Measurements from ENCODE around the gene SREBF1. TPM values are rescaled to one million over a fixed set of nuclear protein-coding genes. Genes with fewer than 3 reads are reported as not detected.

SREBF1 gene
- total RNA-seq, 4 donors from 2014 or later: 118 to 226 (median 185) TPM

DNA sequence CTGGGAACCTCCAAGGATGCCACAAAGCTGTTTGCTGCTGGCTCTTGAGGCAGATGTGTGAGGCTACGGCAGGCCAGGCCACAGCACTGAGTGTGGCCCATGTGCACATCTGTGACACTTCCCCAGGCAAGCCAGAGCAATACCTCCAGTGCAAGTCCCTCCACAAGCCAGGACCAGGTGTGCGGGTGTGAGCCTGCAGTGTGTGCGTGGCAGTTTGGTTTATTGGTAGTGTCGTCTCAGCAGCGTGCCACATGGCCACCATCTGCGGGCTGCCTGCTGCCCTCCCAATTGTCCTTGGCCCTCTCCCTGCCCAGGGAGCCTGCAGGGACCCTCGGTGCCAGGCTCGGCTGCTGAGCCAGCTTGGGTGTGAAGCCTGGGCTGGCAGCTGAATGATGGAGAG lies 9.9 kb upstream of the SREBF1 start:
- no peak for TF ChIP-seq POLR2A (IDR thresholded peaks at IDR 0.05)
- TF ChIP-seq, protein P1, sequence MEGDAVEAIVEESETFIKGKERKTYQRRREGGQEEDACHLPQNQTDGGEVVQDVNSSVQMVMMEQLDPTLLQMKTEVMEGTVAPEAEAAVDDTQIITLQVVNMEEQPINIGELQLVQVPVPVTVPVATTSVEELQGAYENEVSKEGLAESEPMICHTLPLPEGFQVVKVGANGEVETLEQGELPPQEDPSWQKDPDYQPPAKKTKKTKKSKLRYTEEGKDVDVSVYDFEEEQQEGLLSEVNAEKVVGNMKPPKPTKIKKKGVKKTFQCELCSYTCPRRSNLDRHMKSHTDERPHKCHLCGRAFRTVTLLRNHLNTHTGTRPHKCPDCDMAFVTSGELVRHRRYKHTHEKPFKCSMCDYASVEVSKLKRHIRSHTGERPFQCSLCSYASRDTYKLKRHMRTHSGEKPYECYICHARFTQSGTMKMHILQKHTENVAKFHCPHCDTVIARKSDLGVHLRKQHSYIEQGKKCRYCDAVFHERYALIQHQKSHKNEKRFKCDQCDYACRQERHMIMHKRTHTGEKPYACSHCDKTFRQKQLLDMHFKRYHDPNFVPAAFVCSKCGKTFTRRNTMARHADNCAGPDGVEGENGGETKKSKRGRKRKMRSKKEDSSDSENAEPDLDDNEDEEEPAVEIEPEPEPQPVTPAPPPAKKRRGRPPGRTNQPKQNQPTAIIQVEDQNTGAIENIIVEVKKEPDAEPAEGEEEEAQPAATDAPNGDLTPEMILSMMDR (IDR thresholded peaks at IDR 0.05): no peak
- Histone ChIP-seq H3K36me3 (peaks cover 0 to 11% (median 0%) of the 10 kb centered on the region in 3 donors), H3K4me3 (no peak overlapping the region), H3K27me3 (no peaks in the 10 kb centered on the region), H3K4me1 (peaks cover 0 to 27% (median 20%) of the 10 kb centered on the region in 4 donors), H3K9me3 (no peaks in the 10 kb centered on the region), H3K27ac (no peak overlapping the region)
- no peak for DNase-seq

DNA sequence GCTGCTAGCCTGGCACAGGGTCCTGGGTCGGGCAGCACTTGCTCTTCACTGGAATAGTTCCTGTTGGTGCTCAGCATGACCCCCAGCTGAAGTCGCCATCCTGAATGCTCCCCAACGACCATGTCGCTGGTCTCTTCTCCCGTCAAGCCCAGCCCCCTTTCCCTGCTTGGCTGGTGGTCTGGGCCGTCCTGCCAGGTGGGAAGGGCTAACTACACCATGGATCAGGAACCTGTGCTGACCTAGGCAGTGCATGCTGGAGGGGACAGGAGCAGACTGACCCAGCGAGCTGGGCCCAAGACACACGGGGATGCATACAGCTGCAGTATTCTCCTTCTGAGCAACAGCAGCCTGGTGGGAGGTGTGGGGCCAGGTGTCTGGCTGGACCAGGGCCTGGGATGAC lies 9.2 kb upstream of the SREBF1 start:
- Histone ChIP-seq H3K27me3 (no peaks in the 10 kb centered on the region), H3K4me3 (no peak overlapping the region), H3K36me3 (peaks cover 0 to 11% (median 0%) of the 10 kb centered on the region in 3 donors), H3K27ac (no peak overlapping the region), H3K9me3 (no peaks in the 10 kb centered on the region), H3K4me1 (peaks cover 1 to 27% (median 20%) of the 10 kb centered on the region in 4 donors)
- no peak for DNase-seq
- TF ChIP-seq, protein P1 (IDR thresholded peaks at IDR 0.05): no peak
- no peak for TF ChIP-seq POLR2A (IDR thresholded peaks at IDR 0.05)

DNA sequence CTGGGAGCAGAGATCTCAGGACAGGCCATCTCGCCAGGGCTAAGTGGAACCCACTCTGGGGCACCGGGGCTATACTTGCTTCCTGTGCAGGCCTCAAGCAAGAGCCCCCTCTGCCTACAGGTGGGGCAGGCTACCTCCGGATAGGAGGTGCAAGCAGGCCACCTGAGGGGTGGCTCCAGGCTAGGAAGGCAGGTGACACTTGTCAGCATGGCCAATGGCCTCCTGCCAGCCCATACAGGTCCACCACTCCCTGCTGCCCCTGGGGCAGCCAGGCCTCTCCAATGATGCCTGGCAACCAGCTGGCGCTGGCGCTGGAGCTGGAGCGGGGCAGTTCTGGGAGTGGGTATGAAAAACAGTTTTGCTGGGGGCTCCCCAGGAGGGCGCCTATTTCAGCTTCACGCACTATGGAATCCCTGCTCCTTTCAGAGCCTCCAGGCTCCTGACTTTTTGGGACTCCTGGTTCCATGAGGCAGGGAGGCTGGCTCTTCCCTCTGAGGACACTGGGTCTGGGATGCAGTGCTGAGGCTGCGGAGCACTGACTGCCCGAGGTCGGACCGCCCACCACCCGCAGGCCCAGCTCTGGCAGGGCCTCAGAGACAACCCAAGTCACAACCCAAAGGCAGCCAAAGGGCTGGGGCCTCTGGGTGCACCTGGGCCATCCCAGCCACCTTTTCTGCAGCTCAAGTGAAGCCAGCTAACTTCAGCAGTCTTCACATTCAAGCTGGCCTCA lies 8.4 kb upstream of the SREBF1 start:
- DNase-seq: no peak
- Histone ChIP-seq H3K27me3 (no peaks in the 10 kb centered on the region), H3K9me3 (no peaks in the 10 kb centered on the region), H3K36me3 (peaks cover 0 to 11% (median 0%) of the 10 kb centered on the region in 3 donors), H3K4me1 (peaks cover 5 to 27% (median 20%) of the 10 kb centered on the region in 4 donors), H3K4me3 (no peak overlapping the region), H3K27ac (no peak overlapping the region)
- no peak for TF ChIP-seq POLR2A (IDR thresholded peaks at IDR 0.05)

DNA sequence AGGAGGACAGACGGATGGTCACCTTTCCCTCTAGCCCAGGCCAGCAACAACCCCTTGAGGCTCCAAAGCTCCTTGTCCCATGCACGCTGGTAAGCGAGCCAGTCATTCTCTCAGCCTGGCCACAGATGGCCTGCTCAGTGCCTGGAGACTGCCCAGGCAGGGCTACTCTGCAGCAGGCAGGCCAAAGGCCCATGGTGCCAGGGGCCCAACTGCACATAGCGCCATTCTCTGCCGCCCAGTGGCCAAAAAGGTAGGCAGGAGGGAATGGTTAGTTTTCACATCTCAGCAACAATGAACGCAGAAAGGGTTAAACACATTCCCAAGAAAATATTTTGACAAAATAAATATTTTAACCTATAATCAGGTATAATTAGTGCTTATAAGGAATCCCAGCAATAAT lies 7.7 kb upstream of the SREBF1 start:
- Histone ChIP-seq H3K27me3 (no peaks in the 10 kb centered on the region), H3K4me3 (no peak overlapping the region), H3K27ac (no peak overlapping the region), H3K36me3 (peaks cover 0 to 11% (median 0%) of the 10 kb centered on the region in 3 donors), H3K4me1 (peaks cover 5 to 24% (median 17%) of the 10 kb centered on the region in 4 donors), H3K9me3 (no peaks in the 10 kb centered on the region)
- no peak for TF ChIP-seq POLR2A (IDR thresholded peaks at IDR 0.05)
- TF ChIP-seq, protein P1 (IDR thresholded peaks at IDR 0.05): no peak
- no peak for DNase-seq

DNA sequence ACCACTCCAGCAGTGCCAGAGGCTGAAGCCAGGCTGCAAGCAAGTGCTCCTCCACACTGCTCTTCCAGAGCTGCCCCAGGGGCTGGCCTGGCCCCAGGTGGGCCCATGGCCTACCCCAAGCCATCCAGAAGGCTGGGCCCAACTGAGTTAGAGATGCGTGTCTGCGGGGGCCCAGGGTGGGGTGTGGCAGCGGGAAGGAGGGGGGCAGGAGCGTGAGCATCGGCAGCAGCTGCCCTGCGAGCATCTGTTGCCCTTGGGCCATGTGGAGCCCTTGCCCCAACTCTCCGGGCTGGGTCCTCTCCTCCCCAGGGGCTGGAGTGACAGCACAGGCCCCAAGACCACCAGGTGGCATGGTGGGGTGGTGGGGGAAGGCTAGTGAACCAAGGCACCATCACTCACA lies 7.3 kb upstream of the SREBF1 start:
- DNase-seq: no peak
- Histone ChIP-seq H3K36me3 (peaks cover 0 to 11% (median 0%) of the 10 kb centered on the region in 3 donors), H3K9me3 (no peaks in the 10 kb centered on the region), H3K27ac (no peak overlapping the region), H3K4me3 (no peak overlapping the region), H3K4me1 (peaks cover 9 to 24% (median 15%) of the 10 kb centered on the region in 4 donors), H3K27me3 (no peaks in the 10 kb centered on the region)
- TF ChIP-seq, protein P1 (IDR thresholded peaks at IDR 0.05): no peak
- no peak for TF ChIP-seq POLR2A (IDR thresholded peaks at IDR 0.05)

DNA sequence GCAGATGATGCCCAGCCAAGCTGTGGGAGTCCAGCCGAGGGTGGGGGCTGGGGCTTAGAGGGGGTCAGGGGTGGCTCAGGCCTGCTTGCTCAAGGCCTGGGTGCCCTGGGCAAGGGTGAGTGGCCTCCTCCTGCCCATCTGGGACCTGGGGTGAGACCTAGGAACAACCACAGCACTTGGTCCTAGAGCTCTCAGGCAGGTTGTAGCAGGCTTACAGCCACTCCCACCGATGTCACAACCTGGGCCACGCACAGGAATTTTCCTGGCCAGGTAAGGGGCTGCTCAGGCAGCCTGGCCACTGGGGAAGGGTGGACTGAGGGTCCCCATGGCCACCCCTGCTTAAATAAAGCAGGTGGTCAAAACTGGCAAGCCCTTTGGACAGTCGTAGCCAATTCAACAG lies 6.3 kb upstream of the SREBF1 start:
- H3K27ac ChIP-seq: no peak overlapping the region

More for the DNA sequence above, 6.3 kb upstream of the SREBF1 start:
- DNase-seq: no peak
- no peaks in the 10 kb centered on the region for H3K27me3 ChIP-seq
- no peaks in the 10 kb centered on the region for H3K9me3 ChIP-seq
- peaks cover 9 to 24% (median 11%) of the 10 kb centered on the region in 4 donors for H3K4me1 ChIP-seq
- H3K36me3 ChIP-seq: peaks cover 0 to 11% (median 0%) of the 10 kb centered on the region in 3 donors
- no peak overlapping the region for H3K4me3 ChIP-seq
- TF ChIP-seq, protein P1 (IDR thresholded peaks at IDR 0.05): no peak
- TF ChIP-seq POLR2A (IDR thresholded peaks at IDR 0.05): no peak
